Epithelial cell of esophagus (primary cell): ENCODE results near the gene DTNBP1.

ENCODE experiments used
- DNase-seq: peaks from one replicate; pipeline ENCODE4 v3.0.0; 2010; ENCODE audit warnings: low read depth
- H3K4me3 ChIP-seq: 2 replicates; pipeline ENCODE4 v1.5.1; 2011; ENCODE audit warnings: mild to moderate bottlenecking, low read length, control low read depth
- TF ChIP-seq, protein P1 (sequence below): IDR thresholded peaks from 2 replicates; pipeline ENCODE4 v1.5.1; 2011; ENCODE audit warnings: low read depth, mild to moderate bottlenecking, low read length, control low read depth, inconsistent platforms; ENCODE audit not compliant: insufficient read depth; ENCODE audit errors: missing control alignments

Gene DTNBP1

DNA sequence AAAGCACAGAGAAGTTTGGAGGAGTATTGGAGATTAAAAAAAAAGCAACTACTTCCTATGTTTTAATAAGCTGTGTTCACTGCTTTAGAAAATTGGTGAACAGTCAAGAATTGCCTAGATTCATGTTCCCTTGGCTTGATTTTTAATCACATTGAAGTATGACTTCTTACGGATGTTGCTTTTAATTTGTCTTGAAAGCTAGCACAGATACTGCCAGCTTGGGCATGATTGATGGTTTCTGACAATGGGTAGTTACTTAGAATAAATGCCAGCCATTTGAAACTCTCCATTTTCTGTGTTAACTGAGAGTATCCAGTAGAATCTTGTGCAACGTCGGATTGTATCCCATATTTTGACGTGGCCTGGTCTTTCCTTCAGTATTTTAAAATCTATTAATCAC is 178.0 kb downstream of the DTNBP1 start:
- TF ChIP-seq, protein P1, sequence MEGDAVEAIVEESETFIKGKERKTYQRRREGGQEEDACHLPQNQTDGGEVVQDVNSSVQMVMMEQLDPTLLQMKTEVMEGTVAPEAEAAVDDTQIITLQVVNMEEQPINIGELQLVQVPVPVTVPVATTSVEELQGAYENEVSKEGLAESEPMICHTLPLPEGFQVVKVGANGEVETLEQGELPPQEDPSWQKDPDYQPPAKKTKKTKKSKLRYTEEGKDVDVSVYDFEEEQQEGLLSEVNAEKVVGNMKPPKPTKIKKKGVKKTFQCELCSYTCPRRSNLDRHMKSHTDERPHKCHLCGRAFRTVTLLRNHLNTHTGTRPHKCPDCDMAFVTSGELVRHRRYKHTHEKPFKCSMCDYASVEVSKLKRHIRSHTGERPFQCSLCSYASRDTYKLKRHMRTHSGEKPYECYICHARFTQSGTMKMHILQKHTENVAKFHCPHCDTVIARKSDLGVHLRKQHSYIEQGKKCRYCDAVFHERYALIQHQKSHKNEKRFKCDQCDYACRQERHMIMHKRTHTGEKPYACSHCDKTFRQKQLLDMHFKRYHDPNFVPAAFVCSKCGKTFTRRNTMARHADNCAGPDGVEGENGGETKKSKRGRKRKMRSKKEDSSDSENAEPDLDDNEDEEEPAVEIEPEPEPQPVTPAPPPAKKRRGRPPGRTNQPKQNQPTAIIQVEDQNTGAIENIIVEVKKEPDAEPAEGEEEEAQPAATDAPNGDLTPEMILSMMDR, result no peak
- no peak overlapping the region for H3K4me3 ChIP-seq
- no peak for DNase-seq

DNA sequence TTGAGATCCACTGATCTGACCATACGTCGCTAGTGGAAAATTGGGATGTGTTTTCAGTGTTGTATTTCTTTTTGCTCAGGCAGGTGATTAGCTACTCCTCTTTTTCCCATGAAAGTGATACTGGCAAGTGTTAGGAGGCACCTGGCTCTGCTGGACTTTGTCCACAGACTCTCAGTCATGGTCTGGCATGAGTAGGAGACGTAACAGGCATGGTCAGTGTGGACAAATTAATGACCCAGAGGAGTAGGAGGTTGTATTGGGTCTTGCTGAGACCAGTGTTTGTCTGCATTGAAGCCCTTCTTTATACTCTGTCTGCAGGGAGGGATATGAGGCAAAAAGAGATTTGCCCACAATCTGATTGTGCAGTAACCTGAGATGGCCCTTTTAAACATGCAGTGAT is 178.7 kb downstream of the DTNBP1 start:
- TF ChIP-seq, protein P1, result no peak
- no peak overlapping the region for H3K4me3 ChIP-seq
- DNase-seq, result no peak

DNA sequence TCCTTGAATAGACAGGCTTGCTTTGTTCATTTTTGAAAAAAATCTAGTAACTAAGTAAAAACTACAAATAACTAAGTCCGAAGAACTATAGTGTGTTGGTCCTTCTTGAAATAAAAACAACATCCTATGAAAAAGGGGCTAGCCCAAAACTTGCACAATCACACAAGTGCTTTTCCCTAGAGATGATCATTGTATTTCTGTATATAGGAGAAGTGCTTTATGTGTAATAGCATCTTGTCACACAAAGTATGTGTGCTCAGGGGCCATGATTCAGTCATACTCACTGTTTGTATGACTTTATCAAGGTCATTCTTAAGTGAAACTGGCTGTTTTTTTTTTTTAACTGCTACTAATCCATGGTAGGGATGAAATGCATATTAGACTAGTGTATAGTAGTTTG is 179.8 kb downstream of the DTNBP1 start:
- TF ChIP-seq, protein P1, result no peak
- DNase-seq, result peak; percentile 33

DNA sequence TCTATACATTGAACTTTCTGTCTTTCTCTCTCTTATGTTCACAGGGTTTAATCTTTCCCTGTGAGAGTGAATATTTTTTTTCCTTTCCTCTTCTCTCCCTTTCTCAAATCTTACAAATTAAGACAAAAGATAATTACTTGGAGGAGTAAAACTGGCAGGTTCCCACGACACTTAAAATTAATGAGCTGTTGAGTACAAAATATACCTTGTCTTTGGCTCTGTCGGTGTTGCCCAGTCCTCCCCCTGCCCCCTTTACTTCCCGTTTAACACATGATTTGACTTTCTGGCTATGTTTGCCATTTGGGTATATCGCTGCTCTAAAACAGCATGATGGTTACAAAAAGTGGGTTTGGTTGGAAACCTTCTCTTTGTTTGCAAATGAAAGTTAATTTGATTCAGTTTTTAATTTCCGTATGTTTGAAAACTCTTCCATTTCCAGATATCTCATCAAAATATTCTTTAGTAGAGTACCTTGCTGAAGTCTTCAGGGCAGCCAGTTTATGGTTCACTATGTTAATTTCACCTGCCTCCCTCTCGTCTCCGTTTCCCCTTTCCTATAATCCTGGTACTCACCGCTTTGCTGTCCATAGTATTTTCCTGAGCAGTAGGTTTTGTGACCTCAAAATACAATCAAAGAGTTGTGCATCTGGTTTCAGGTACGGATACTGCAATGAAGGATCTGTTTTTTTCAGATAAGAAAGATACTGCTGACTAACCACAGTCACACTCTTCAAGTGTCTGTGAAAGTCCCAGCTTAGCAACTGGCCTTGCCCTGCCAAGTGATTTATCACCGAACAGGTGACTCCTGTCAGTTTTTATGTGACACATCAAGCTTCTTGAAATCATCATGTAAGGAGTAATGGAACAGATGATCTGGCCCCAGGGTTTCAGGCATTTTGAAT is 181.2 kb downstream of the DTNBP1 start:
- H3K4me3 ChIP-seq, result no peak overlapping the region
- TF ChIP-seq, protein P1, result no peak
- peak; percentile 59 for DNase-seq

More for the DNA sequence above, 179.8 kb downstream of the DTNBP1 start:
- no peak overlapping the region for H3K4me3 ChIP-seq

DNA sequence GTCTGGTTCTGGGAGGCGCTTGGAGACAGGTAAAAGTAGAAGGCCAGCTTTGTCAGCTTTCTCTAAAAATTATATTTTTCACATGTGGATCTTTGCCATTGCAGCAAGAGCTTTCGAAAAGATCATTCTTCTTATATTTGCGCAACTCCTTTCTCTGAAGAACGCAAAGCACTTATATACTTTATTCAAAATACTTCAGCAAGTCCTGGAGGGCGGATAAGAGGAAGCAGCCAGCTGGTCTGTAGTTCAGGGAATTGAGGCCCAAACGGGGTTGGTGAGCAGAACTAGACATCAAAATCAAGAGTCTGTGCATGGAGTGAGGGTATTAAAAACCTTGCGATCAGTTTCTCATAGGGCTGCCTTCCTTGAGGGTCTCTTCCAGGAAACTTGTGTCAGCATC is 182.3 kb downstream of the DTNBP1 start:
- H3K4me3 ChIP-seq, result no peak overlapping the region
- TF ChIP-seq, protein P1, result no peak
- no peak for DNase-seq

DNA sequence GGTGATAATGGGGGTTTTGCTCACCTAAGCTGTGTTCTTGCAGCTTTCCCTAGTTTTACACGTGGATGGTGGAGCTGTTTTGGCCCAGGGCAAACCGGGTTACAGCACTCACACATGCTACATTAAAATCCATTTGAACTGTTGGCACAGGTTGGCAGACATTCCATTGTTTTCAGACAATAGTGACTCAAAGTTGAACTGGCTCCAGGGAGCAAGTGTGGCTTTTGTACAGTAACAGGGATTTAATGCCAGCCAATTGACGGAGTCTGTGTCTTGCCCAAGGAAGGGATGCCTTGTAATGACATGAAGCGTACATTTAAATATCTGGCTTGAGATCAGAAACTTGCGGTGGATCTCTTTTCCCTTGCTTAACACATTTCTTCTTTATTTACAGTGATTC is 183.1 kb downstream of the DTNBP1 start:
- no peak overlapping the region for H3K4me3 ChIP-seq
- TF ChIP-seq, protein P1, result no peak
- DNase-seq, result peak; percentile 94

DNA sequence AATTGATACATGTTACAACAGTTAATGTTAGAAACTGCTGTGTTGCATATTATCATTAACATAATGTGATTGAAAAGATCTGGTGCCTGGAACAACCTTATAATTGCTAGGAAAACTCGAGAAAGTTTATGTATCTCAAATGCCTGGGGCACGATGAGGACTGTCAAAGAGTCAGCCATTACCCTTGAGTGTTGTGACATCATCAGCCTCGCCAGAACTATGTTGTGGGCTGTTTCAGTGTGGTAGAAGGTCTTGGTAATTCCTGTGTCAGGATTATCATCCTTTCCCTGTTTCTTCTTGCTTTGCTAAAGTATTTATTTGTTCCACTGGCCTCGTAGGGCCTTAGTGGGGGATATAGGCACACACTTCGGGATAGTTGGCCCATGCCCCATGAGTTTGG is 185.1 kb downstream of the DTNBP1 start:
- no peak for DNase-seq
- TF ChIP-seq, protein P1, result no peak
- H3K4me3 ChIP-seq, result no peak overlapping the region
